ENCODE results near the gene ACO2.

DNA sequence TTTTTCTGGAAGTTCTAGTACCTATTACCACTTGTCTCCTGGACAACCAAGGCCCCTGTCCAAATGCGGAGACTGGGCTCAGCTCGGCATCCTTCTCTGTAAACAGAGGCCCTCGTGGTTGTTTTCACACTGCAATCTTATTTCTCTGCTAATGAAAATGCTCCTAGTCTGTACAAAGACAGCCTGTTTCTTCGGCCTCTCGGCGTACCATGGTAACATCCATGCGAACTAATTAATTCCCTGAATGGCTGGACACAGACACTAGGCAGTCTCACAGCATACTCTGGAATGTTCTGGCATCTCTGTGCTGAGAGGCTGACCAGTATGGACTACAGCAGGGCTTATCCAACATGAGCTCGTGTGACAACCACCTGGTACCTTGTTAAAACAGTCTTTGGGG lies 69.7 kb downstream of the ACO2 start:
- TF ChIP-seq POLR2A (IDR thresholded peaks at IDR 0.05): no peak
- TF ChIP-seq, protein P1, sequence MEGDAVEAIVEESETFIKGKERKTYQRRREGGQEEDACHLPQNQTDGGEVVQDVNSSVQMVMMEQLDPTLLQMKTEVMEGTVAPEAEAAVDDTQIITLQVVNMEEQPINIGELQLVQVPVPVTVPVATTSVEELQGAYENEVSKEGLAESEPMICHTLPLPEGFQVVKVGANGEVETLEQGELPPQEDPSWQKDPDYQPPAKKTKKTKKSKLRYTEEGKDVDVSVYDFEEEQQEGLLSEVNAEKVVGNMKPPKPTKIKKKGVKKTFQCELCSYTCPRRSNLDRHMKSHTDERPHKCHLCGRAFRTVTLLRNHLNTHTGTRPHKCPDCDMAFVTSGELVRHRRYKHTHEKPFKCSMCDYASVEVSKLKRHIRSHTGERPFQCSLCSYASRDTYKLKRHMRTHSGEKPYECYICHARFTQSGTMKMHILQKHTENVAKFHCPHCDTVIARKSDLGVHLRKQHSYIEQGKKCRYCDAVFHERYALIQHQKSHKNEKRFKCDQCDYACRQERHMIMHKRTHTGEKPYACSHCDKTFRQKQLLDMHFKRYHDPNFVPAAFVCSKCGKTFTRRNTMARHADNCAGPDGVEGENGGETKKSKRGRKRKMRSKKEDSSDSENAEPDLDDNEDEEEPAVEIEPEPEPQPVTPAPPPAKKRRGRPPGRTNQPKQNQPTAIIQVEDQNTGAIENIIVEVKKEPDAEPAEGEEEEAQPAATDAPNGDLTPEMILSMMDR (IDR thresholded peaks at IDR 0.05): no peak

Measured in tibial nerve (tissue), 3 donors.